ENCODE results near the gene TIMM22. TPM values are rescaled to one million over a fixed set of nuclear protein-coding genes. Genes with fewer than 3 reads are reported as not detected.
"Not testable (repeated sequence)": the region's sequence is repeated elsewhere in the genome, so short reads cannot be mapped to it uniquely, and the experiment has no call there.

TIMM22 gene
- total RNA-seq, 1 donor from 2014 or later = 15.0 TPM

DNA sequence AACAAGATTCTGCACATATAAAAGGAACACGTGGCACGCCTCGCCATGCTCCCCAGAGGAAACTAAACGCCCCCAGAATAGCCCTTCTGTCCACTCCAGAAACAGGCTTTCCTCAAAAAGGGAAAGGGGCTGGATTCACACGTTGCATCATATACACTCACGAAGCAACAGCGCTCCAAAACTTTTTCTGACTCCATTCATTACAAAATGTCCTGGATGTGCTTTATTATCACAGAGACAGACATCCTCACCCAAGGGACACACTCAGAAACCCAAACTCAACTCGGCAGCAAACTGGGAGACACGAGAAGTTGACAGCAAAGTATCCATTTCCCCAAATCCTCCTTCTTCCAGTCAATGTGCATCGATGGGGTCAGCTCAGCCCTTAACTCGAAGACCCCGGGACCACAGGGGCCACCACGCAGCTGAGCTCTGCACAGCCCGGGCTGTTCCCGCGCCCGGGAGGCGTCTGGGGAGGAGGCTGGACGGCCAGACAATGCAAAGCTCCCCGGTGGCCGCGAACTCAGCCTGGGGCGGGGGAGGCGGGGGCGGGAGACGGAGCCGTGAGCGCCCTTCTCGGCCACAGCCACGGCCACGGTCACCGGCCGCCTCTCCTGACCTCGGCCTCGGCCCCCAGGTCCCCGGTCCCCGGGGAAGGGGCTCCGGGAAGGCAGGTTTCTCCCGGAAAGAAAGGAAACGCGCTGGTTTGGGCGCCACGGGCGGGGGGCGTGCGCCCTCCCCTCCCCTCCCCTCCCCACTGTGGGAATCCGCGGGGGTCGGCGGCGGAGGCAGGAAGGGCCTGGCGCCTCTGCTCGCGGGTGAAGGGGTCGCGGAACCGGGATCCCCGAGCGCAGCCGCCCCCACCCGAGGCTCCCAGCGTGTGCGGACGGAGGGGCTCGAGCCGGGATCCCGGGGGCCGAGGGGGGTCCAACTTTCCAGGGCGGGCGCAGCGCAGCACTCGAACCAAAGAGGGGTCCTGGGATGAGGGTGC lies 18.5 kb upstream of the TIMM22 start:
- Mint-ChIP-seq H3K4me1 (ENCODE audit: low read depth) (peaks cover 11% of the 10 kb centered on the region), H3K27ac (no peak overlapping the region), H3K27me3 (ENCODE audit: low read depth) (peaks cover 35% of the 10 kb centered on the region), H3K36me3 (ENCODE audit: low read depth) (no peaks in the 10 kb centered on the region), H3K4me3 (ENCODE audit: low read depth) (peak overlapping the region; percentile 51), H3K9me3 (no peaks in the 10 kb centered on the region)
- intact Hi-C loops (cut with micrococcal nuclease) = no loop called here
- no peak for DNase-seq (ENCODE audit: low spot score)

DNA sequence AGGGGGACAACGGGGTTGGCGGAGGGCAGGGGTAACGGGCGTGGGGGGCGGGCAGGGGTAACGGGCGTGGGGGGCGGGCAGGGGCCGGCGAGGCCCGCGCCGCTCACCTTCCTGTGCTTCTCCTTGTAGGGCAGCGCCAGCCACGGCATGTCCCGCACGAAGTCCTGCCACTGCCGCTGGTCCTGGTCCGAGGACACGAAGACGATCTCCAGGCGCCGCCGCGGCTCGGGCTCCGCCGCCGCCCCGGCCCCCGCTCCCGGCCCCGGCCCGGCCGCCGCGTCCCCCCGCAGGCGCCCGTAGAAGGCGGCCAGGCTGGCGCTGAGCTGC lies 17.8 kb upstream of the TIMM22 start:
- Mint-ChIP-seq H3K27ac (no peak overlapping the region), H3K4me1 (ENCODE audit: low read depth) (peaks cover 11% of the 10 kb centered on the region), H3K4me3 (ENCODE audit: low read depth) (no peak overlapping the region), H3K27me3 (ENCODE audit: low read depth) (peaks cover 35% of the 10 kb centered on the region), H3K36me3 (ENCODE audit: low read depth) (no peaks in the 10 kb centered on the region), H3K9me3 (no peaks in the 10 kb centered on the region)
- DNase-seq (ENCODE audit: low spot score) = no peak
- intact Hi-C loops (cut with micrococcal nuclease) = no loop called here

DNA sequence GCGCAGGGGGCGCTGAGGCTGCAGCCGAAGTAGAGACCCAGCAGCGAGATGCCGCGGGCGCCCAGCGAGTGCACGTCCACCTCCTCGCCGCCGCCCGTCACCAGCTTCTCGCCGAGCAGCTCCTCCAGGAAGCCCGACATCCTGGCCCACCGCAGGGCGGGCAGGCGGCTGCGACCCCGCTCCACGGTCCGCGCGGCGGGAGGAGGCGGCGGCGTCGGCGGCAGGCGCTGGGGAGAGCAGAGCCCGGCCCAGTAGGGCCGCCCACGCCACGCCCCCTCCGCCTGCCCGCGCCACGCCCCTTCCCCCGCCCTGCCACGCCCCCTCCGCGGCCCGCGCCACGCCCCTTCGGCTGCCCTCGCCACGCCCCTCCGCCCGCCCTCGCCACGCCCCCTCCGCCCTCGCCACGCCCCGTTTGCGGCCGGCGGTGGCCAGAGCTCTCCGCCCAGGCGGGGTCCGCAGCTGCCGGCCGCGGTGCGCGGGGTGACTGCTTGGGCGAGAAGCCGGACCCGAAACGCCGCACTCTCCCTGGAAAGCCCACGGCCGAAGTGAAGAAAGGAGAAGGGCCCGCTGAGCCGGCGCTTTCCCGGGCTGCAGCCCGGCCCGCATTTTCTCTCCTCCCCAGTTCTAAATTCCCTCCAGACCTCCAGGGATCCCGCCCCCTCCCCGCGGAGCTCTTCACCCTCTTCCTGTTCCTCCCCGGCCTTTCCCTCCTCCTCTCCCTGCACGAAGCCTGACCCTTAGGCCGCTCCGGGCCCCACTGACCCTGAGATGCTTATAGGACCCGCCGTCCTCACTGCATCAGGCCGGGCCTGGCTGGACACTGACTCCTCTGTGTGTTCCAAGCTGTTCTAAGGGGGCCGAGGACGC lies 17.2 kb upstream of the TIMM22 start, which contains the start of gene NXN:
Gene NXN, minus strand, starts transcription at position 238 of the 867 bp plus-strand sequence.
- H3K27me3 Mint-ChIP-seq (ENCODE audit: low read depth) = peaks cover 32% of the 10 kb centered on the region
- H3K36me3 Mint-ChIP-seq (ENCODE audit: low read depth) = no peaks in the 10 kb centered on the region
- peaks cover 11% of the 10 kb centered on the region for H3K4me1 Mint-ChIP-seq (ENCODE audit: low read depth)
- no peaks in the 10 kb centered on the region for H3K9me3 Mint-ChIP-seq
- peak; percentile 79 for DNase-seq (ENCODE audit: low spot score)
- intact Hi-C loops (cut with micrococcal nuclease) = loop anchor here (5.0 kb wide), 2 partner anchors 102 to 567 kb away; a partner anchor contains a TSS
- peak within 1 kb of the TSS; percentile 78 for H3K4me3 Mint-ChIP-seq (ENCODE audit: low read depth)
- H3K27ac Mint-ChIP-seq = no peak within 1 kb of the TSS

DNA sequence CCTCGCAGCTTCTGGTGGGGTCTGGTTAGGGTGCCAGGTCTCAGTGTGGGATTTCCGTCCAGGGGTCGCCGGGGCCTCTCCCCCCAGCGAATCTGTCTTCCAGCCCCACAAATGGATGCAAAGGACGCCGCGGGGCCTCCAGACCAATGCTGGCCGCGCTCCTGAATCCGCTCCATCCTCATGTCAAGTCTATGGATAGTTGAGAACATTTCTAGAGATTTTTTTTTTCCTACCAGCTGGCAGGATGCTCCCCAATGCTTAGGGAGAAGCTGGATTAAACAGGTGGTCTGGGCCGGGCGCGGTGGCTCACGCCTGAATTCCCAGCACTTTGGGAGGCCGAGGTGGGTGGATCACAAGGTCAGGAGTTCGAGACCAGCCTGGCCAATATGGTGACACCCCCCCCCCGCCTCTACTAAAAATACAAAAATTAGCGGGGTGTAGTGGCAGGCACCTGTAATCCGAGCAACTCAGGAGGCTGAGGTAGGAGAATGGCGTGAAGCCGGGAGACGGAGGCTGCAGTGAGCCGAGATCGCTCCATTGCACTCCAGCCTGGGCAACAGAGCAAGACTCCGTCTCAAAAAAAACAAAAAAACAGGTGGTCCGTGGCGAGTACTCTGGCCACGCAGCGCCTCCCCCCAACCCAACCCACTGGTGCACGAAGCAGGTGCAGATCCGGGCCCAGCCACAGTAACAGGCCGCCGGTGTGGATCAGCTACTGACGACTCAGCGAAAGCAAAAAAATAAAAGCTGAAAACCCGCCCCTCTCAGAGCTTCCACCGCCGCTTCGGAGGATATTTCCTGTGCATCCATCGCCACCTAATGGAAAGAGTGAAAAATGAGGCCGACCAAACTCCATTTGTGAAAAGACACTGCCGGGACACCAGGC lies 16.3 kb upstream of the TIMM22 start:
- H3K27me3 Mint-ChIP-seq (ENCODE audit: low read depth) = peaks cover 26% of the 10 kb centered on the region
- no peak overlapping the region for H3K27ac Mint-ChIP-seq
- no peaks in the 10 kb centered on the region for H3K36me3 Mint-ChIP-seq (ENCODE audit: low read depth)
- DNase-seq (ENCODE audit: low spot score) = peak; percentile 74
- intact Hi-C loops (cut with micrococcal nuclease) = loop anchor here (1.0 to 5.0 kb wide), 4 partner anchors 16 to 568 kb away; a partner anchor contains a TSS
- peaks cover 11% of the 10 kb centered on the region for H3K4me1 Mint-ChIP-seq (ENCODE audit: low read depth)
- peak overlapping the region; percentile 78 for H3K4me3 Mint-ChIP-seq (ENCODE audit: low read depth)
- no peaks in the 10 kb centered on the region for H3K9me3 Mint-ChIP-seq

DNA sequence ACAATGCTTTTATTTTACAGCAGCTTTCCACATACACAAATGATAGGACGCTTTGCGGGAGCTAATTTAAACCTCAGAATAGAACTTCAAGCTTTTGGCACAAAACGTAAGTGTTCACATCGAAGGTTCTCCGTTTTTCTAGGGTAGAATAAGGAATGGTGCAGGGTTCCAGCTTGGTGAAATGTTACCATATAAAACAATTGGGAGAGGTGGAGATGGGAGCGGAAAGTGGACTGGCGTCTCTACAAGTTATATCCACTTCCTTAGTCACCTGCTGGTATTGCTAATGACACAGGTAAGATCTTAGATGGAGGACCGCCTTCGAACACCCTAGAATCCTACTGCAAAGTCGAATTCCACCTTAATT lies 15.7 kb upstream of the TIMM22 start:
- H3K9me3 Mint-ChIP-seq = no peaks in the 10 kb centered on the region
- H3K4me3 Mint-ChIP-seq (ENCODE audit: low read depth) = no peak overlapping the region
- H3K4me1 Mint-ChIP-seq (ENCODE audit: low read depth) = peaks cover 11% of the 10 kb centered on the region
- intact Hi-C loops (cut with micrococcal nuclease) = loop anchor here (1.0 to 5.0 kb wide), 4 partner anchors 15 to 569 kb away; a partner anchor contains a TSS
- no peak overlapping the region for H3K27ac Mint-ChIP-seq
- peaks cover 21% of the 10 kb centered on the region for H3K27me3 Mint-ChIP-seq (ENCODE audit: low read depth)
- DNase-seq (ENCODE audit: low spot score) = no peak
- no peaks in the 10 kb centered on the region for H3K36me3 Mint-ChIP-seq (ENCODE audit: low read depth)

DNA sequence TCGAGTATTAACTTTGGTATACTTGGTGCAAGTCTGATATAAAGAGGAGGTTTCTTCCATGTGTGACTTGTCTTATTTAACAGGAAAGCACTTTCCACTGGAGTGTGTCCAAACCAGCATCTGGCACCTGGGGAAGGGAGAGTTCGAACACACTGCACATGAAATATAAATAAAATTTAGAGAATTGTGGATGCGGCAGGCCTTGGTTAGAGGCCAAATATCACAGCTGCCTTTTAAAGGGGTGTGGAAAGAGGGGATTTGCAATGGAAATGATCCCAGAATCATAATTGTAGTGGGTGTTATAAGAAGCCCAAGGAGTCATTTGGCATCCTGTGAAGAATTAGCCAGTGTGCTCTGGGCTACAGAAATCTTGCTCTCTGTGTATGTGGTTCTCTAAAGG lies 13.0 kb upstream of the TIMM22 start:
- no peak overlapping the region for H3K27ac Mint-ChIP-seq
- peaks cover 6% of the 10 kb centered on the region for H3K4me1 Mint-ChIP-seq (ENCODE audit: low read depth)
- H3K4me3 Mint-ChIP-seq (ENCODE audit: low read depth) = no peak overlapping the region
- no peaks in the 10 kb centered on the region for H3K9me3 Mint-ChIP-seq
- intact Hi-C loops (cut with micrococcal nuclease) = loop anchor here (5.0 kb wide), 2 partner anchors 107 to 572 kb away; a partner anchor contains a TSS
- no peaks in the 10 kb centered on the region for H3K27me3 Mint-ChIP-seq (ENCODE audit: low read depth)
- H3K36me3 Mint-ChIP-seq (ENCODE audit: low read depth) = no peaks in the 10 kb centered on the region
- no peak for DNase-seq (ENCODE audit: low spot score)

DNA sequence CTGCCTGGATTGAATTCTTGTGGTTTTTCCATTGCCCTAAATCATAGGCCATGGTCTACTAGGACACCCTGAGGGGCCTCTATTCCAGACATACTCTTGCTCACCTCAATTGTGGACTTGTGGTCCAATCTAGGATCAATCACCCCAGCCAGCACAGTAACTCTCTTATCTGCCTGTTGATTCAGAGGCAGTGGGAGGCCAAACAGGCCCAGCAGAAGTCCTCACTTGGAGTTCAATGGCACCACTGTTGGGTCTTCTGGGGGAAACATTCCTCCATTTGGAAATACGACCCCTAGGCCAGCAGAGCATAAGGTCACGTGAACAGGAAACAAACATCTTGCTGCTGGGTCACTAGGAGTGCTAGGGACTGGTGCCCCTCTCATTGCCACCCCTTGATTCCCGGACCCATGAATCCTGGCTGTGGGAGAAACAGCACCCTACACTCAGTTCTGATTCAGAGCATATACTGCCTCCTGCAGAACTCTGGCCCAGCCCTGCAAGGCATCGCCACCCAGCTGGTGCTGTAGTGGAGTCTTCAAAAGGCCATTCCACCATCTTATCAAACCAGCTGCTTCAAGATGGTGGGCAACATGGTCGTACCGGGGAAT lies 10.5 kb upstream of the TIMM22 start:
- Mint-ChIP-seq H3K4me3 (ENCODE audit: low read depth) (no peak overlapping the region), H3K4me1 (ENCODE audit: low read depth) (no peaks in the 10 kb centered on the region), H3K9me3 (no peaks in the 10 kb centered on the region), H3K36me3 (ENCODE audit: low read depth) (no peaks in the 10 kb centered on the region), H3K27me3 (ENCODE audit: low read depth) (no peaks in the 10 kb centered on the region), H3K27ac (no peak overlapping the region)
- DNase-seq (ENCODE audit: low spot score) = no peak
- intact Hi-C loops (cut with micrococcal nuclease) = no loop called here

DNA sequence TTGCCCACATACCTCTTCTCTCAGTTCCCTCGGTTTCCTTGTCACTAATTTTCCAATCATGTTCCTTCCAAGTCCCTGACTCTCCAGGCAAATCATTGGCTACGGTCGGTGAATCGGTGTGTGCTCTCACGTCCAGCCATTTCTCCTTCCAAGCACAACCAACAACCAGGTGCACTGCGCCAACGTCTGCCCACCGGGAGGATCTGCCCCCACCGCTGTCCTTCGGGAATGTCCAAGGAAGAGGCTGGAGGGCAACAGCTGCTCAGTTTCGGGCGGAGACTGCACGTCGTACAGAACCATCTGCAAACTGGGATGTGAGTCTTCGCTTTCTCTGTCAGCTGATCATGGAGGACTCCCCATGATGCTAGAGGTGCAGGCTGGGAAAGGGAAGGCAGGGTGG lies 9.0 kb upstream of the TIMM22 start:
- DNase-seq (ENCODE audit: low spot score) = no peak
- H3K9me3 Mint-ChIP-seq = peaks cover 2% of the 10 kb centered on the region

DNA sequence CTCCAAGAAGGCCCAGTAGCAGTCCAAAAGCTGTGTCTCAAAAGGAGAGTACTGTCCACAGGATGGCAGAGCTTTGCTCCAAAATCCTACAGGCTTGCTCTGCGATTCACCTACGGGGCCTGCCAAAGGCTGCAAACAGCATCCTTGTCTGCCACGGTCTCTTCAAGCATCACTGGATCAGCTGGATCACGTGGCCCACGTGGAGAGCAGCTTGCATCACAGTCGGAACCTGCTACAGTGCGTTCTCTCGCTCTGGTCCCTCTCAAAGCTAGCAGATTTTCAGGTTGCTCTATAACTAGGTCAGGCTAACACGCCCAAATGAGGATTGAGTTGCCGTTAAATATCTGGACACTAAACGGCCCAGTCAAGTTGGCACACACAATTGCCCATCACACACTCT lies 8.4 kb upstream of the TIMM22 start:
- H3K9me3 Mint-ChIP-seq = peaks cover 9% of the 10 kb centered on the region
- peaks cover 3% of the 10 kb centered on the region for H3K36me3 Mint-ChIP-seq (ENCODE audit: low read depth)
- no peak overlapping the region for H3K4me3 Mint-ChIP-seq (ENCODE audit: low read depth)
- no peak for DNase-seq (ENCODE audit: low spot score)
- H3K27me3 Mint-ChIP-seq (ENCODE audit: low read depth) = no peaks in the 10 kb centered on the region
- H3K4me1 Mint-ChIP-seq (ENCODE audit: low read depth) = no peaks in the 10 kb centered on the region
- no peak overlapping the region for H3K27ac Mint-ChIP-seq
- intact Hi-C loops (cut with micrococcal nuclease) = no loop called here

More for the DNA sequence above, 9.0 kb upstream of the TIMM22 start:
- Mint-ChIP-seq H3K36me3 (ENCODE audit: low read depth) (no peaks in the 10 kb centered on the region), H3K27me3 (ENCODE audit: low read depth) (no peaks in the 10 kb centered on the region), H3K4me1 (ENCODE audit: low read depth) (no peaks in the 10 kb centered on the region), H3K27ac (no peak overlapping the region), H3K4me3 (ENCODE audit: low read depth) (no peak overlapping the region)
- intact Hi-C loops (cut with micrococcal nuclease) = no loop called here

DNA sequence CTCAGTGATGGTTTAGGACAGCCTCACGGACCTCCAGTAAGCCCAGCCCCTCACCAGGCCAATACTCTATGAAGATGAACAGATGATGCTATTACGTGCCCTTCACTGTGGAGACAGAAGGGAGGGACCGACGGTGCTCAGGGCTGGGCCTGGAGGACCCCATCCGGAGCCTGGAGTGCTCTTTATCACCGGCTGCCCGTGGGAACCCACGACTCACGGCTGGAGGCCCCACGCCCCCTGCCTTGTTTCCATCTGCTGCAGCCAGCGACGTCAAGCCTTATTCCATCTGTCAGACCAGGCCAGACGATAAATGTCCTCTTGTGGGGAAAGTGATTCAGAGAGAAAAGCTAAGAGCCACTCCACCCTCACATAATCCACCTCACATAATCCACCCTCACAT lies 4.0 kb upstream of the TIMM22 start:
- no peak for DNase-seq (ENCODE audit: low spot score)
- Mint-ChIP-seq H3K27ac (no peak overlapping the region), H3K4me1 (ENCODE audit: low read depth) (peaks cover 3% of the 10 kb centered on the region), H3K36me3 (ENCODE audit: low read depth) (peaks cover 6% of the 10 kb centered on the region), H3K4me3 (ENCODE audit: low read depth) (no peak overlapping the region), H3K27me3 (ENCODE audit: low read depth) (no peaks in the 10 kb centered on the region), H3K9me3 (peaks cover 24% of the 10 kb centered on the region)
- intact Hi-C loops (cut with micrococcal nuclease) = no loop called here

DNA sequence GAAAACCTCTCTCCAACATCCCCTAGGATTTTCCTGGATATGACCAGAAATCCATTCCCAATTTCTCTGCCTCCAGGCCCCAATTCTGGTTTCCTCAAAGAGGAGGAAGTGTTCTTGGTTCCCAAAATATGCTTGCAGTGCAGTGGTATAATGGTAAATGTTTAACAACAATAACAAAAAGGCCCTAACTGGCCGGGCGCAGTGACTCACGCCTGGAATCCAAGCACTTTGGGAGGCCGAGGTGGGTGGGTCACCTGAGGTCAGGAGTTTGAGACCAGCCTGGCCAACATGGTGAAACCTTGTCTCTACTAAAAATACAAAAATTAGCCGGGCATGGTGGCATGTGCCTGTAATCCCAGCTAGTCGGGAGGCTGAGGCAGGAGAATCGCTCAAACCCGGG lies 1.6 kb upstream of the TIMM22 start:
- DNase-seq (ENCODE audit: low spot score); H3K4me3 Mint-ChIP-seq (ENCODE audit: low read depth); H3K27me3 Mint-ChIP-seq (ENCODE audit: low read depth); H3K27ac Mint-ChIP-seq: not testable (repeated sequence)
- peaks cover 24% of the 10 kb centered on the region for H3K9me3 Mint-ChIP-seq
- H3K4me1 Mint-ChIP-seq (ENCODE audit: low read depth) = peaks cover 11% of the 10 kb centered on the region
- H3K36me3 Mint-ChIP-seq (ENCODE audit: low read depth) = peaks cover 16% of the 10 kb centered on the region
- intact Hi-C loops (cut with micrococcal nuclease) = loop anchor here (5.0 kb wide), 1 partner anchor 118 kb away; no protein-coding TSS in a partner anchor

Measured in activated T-helper 2 cell treated with anti-CD3 and anti-CD28 coated beads, Interferon-gamma antibody, Interleukin-2, Interleukin-4, amounts not matched to agents 10 μg/mL and 5 μg/mL and 100 μg/mL, durations not matched to agents 14 hours and 24 hours and 36 hours (primary cell).